Breast epithelium (tissue), 3 donors: ENCODE measurements around the gene KLF15.

Experiments
- POLR2A ChIP-seq: fragments of 450-650 bp; IDR thresholded peaks from one replicate; pipeline ENCODE4 v1.6.1; 2016; ENCODE audit warnings: antibody characterized with exemption, mild to moderate bottlenecking, moderate library complexity
- POLR2AphosphoS5 ChIP-seq, 3 donors: sonication (generic); formaldehyde crosslinking; IDR thresholded peaks; one replicate each; pipeline ENCODE4 v1.6.1; 2017; ENCODE audit warnings: antibody characterized with exemption in 3 of 3
- TF ChIP-seq, protein P1 (sequence below), 3 donors: fragments of 450-650 bp; IDR thresholded peaks; one replicate each; pipeline ENCODE4 v1.5.1; 2016 to 2017; ENCODE audit warnings: antibody characterized with exemption in 3 of 3, mild to moderate bottlenecking in 3 of 3, moderate library complexity in 3 of 3

DNA sequence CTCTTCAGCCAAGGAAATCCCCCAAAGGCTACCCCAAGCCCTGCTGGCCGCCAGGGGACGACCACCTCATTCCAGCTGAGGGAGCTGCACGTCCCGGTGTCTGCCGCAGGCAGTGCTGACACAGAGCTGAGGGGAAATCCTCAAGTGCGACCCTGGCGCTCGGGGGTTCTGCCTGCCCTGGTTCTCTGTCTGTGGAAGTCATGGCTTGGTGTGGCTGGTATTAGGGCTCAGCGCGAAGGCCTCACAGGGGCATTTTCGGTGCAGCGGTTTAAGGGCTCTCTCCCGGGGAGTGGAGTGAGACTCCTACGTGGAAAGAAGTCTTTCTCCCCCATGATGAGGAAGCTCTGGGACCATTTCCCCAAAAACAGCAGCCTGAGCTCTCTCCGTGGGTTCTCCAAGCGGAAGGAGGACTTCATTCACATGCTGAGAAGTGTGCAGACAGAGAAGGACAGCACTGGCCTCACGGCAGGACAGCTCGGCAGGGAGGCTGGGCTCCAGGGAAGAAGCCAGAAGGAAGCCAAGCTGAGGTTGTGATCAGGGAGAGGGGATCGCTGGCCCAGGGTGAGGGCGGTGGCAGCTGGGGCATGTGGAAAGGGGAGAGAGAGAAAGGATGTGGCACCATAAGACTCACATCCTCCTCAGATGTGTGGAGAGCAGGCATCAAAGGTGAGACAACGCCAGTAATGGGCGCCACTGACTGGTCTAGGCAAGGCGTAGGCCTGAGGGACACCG is 48.6 kb downstream of the KLF15 start:
- TF ChIP-seq, protein P1, sequence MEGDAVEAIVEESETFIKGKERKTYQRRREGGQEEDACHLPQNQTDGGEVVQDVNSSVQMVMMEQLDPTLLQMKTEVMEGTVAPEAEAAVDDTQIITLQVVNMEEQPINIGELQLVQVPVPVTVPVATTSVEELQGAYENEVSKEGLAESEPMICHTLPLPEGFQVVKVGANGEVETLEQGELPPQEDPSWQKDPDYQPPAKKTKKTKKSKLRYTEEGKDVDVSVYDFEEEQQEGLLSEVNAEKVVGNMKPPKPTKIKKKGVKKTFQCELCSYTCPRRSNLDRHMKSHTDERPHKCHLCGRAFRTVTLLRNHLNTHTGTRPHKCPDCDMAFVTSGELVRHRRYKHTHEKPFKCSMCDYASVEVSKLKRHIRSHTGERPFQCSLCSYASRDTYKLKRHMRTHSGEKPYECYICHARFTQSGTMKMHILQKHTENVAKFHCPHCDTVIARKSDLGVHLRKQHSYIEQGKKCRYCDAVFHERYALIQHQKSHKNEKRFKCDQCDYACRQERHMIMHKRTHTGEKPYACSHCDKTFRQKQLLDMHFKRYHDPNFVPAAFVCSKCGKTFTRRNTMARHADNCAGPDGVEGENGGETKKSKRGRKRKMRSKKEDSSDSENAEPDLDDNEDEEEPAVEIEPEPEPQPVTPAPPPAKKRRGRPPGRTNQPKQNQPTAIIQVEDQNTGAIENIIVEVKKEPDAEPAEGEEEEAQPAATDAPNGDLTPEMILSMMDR (IDR thresholded peaks at IDR 0.05), result no peak
- TF ChIP-seq POLR2AphosphoS5 (IDR thresholded peaks at IDR 0.05) (no peak), POLR2A (no peak)
